Thymus (tissue), 11 donors: Measurements from ENCODE around the gene NAA25. TPM values are rescaled to one million over a fixed set of nuclear protein-coding genes. Genes with fewer than 3 reads are reported as not detected.

Experiments used
- DNase-seq, 9 donors: peaks; one replicate each; pipeline ENCODE4 v3.0.0-alpha.2; 2013; ENCODE audit warnings: low spot score in 9 of 9, low read depth in 6 of 9, missing footprints in 1 of 9
- H3K27ac ChIP-seq, 2 donors: one replicate each; pipeline ENCODE4 v1.5.1; 2013; ENCODE audit warnings: control low read depth in 1 of 2, low read depth in 1 of 2, low read length in 1 of 2, mild to moderate bottlenecking in 1 of 2, moderate library complexity in 1 of 2
- H3K27me3 ChIP-seq, 2 donors: one replicate each; pipeline ENCODE4 v1.5.1; 2013; ENCODE audit warnings: low read length in 1 of 2; ENCODE audit not compliant: control insufficient read depth in 2 of 2, insufficient read depth in 1 of 2
- H3K36me3 ChIP-seq, 2 donors: one replicate each; pipeline ENCODE4 v1.5.1; 2013; ENCODE audit warnings: low read length in 1 of 2, mild to moderate bottlenecking in 1 of 2, moderate library complexity in 1 of 2; ENCODE audit not compliant: control insufficient read depth in 2 of 2, insufficient read depth in 2 of 2
- H3K4me1 ChIP-seq, 2 donors: one replicate each; pipeline ENCODE4 v1.5.1; 2013; ENCODE audit warnings: low read length in 2 of 2; ENCODE audit not compliant: control insufficient read depth in 2 of 2, insufficient read depth in 2 of 2
- H3K4me3 ChIP-seq, 2 donors: one replicate each; pipeline ENCODE4 v1.5.1; 2013; ENCODE audit warnings: low read length in 2 of 2, control low read depth in 1 of 2, mild to moderate bottlenecking in 1 of 2
- H3K9me3 ChIP-seq, 2 donors: one replicate each; pipeline ENCODE4 v1.5.1; 2013; ENCODE audit warnings: low read length in 1 of 2, mild to moderate bottlenecking in 1 of 2; ENCODE audit not compliant: control insufficient read depth in 2 of 2, insufficient read depth in 1 of 2
- WGBS: extraction: QIAGEN DNeasy Blood & Tissue Kit; methylation state at CpG from one replicate; pipeline ENCODE4 v1.1.7; 2013; 5-methylcytosine and 5-hydroxymethylcytosine counted together
- polyA plus RNA-seq: library from polyadenylated mRNA; stranded (reverse); fragments of 200-250 nt; gene quantifications from one replicate; pipeline ENCODE4 v1.2.3, GENCODE V29; 2013
- total RNA-seq: library from RNA; stranded (reverse); fragments of 120-200 nt; gene quantifications from one replicate; pipeline ENCODE4 v1.2.4, GENCODE V29; 2013
- donor health status: healthy.

The NAA25 gene
- total and polyA plus RNA-seq, 2 donors, result 9.2 to 11.4 TPM

DNA sequence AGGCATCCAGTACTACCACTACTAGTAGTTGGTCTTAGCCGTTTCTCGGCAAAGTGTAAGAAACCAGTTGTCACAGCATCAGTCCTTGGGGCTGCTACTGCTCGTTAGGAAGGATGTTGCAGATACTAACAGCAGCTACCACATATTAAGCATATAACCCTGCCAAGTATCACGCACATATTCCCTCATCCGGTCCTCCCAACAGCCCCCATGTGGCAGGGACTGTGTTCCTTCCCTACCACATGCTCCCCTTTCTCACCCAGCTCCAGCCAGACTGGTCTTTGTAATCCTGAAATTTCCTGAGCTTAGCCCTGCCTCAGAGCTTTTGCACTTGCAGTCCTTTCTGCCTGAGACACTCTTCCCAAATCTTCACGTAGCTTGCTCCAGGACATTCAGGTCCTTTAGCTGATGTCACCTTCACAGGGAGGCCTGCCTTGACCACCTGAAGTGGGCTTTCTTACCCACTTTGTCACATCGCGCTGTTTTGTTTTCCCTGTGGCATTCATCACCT lies 87.6 kb downstream of the NAA25 start:
- H3K4me1 ChIP-seq, result no peaks in the 10 kb centered on the region
- no peak overlapping the region for H3K27ac ChIP-seq
- no peaks in the 10 kb centered on the region for H3K9me3 ChIP-seq
- 98% methylated on average over 8 of the region's 8 CpGs for WGBS
- peaks cover 27 to 80% of the 10 kb centered on the region in 2 donors for H3K36me3 ChIP-seq
- no peaks in the 10 kb centered on the region for H3K27me3 ChIP-seq
- DNase-seq, result no peak
- H3K4me3 ChIP-seq, result no peak overlapping the region

DNA sequence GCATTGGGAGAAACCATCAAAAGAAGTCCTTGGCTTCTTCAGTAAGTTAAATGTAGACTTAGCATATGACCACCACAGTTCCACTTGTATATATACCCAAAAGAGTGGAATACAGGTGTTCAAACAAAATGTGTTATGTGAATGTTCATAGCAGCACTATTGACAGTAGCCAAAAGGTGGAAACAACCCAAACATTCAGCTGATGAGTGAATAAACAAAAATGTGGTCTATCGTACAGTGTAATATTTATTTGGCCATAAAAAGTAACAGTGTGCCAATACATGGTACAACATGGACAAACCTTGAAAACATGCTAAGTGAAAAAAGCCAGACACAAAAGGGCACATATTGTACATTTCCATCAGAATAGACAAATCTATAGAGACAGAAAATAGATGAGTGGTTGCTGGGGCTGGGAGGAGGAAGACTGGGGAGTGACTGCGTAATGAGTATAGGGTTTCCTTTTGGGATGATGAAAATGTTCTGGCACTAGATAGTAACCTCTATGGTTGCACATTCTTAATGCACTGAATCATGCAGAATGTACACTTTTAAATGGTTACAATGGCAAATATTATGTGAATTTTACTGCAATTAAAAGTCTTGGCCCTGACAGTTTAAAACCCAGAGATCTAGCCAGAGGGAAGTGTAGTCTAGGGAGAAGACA lies 89.9 kb downstream of the NAA25 start:
- no peaks in the 10 kb centered on the region for H3K27me3 ChIP-seq
- peaks cover 6 to 10% of the 10 kb centered on the region in 2 donors for H3K4me1 ChIP-seq
- no peak overlapping the region for H3K4me3 ChIP-seq
- no peak overlapping the region for H3K27ac ChIP-seq
- 96% methylated on average over 2 of the region's 2 CpGs for WGBS
- no peaks in the 10 kb centered on the region for H3K9me3 ChIP-seq
- peaks cover 25 to 76% of the 10 kb centered on the region in 2 donors for H3K36me3 ChIP-seq
- DNase-seq, result no peak

DNA sequence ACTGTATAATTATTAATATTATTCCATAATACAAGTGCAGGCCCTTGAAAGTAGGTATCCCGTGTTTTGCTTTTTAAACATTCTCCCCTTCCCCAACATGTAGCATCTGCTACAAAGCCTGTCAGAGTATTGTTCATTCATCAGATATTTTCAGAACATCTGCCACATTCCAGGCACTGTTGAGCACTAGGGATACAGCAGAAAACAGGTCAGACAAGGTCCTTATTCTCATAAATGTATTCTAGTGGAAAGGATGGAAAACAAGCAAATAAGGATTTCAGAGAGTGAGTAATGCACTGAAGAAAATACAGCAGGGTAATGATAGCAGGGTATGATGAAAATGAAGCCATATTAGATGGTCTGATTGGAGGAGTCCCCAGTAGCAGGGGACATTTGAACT lies 91.5 kb downstream of the NAA25 start:
- Histone ChIP-seq H3K4me3 (no peak overlapping the region), H3K27me3 (no peaks in the 10 kb centered on the region), H3K27ac (no peak overlapping the region), H3K4me1 (peaks cover 7 to 19% of the 10 kb centered on the region in 2 donors), H3K9me3 (no peaks in the 10 kb centered on the region), H3K36me3 (peaks cover 17 to 60% of the 10 kb centered on the region in 2 donors)
- no peak for DNase-seq
- 99% methylated on average over 1 of the region's 1 CpG for WGBS

DNA sequence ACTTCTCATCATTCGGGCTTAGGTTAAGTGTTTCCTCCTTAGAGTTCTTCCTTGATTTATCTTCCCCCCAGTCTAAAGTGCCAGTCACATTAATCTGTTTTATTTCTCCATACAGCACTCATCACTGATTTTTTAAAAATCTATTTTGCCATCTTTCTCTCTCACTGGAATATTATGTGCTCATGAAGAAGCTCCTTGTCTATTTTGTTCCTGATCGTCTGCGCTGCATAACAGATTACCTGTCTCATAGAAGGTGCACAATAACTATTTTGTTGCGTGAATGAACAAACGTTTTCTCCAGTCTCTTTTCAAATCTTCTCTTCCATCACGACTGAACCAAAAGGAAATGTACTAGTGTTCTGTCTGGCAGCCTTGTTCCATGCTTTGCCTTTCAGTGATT lies 92.6 kb downstream of the NAA25 start:
- Histone ChIP-seq H3K4me1 (peaks cover 13 to 28% of the 10 kb centered on the region in 2 donors), H3K36me3 (peaks cover 16 to 50% of the 10 kb centered on the region in 2 donors), H3K4me3 (no peak overlapping the region), H3K9me3 (peaks cover 0 to under 1% of the 10 kb centered on the region in 2 donors), H3K27ac (no peak overlapping the region), H3K27me3 (no peaks in the 10 kb centered on the region)
- 97% methylated on average over 6 of the region's 6 CpGs for WGBS
- DNase-seq, result no peak

DNA sequence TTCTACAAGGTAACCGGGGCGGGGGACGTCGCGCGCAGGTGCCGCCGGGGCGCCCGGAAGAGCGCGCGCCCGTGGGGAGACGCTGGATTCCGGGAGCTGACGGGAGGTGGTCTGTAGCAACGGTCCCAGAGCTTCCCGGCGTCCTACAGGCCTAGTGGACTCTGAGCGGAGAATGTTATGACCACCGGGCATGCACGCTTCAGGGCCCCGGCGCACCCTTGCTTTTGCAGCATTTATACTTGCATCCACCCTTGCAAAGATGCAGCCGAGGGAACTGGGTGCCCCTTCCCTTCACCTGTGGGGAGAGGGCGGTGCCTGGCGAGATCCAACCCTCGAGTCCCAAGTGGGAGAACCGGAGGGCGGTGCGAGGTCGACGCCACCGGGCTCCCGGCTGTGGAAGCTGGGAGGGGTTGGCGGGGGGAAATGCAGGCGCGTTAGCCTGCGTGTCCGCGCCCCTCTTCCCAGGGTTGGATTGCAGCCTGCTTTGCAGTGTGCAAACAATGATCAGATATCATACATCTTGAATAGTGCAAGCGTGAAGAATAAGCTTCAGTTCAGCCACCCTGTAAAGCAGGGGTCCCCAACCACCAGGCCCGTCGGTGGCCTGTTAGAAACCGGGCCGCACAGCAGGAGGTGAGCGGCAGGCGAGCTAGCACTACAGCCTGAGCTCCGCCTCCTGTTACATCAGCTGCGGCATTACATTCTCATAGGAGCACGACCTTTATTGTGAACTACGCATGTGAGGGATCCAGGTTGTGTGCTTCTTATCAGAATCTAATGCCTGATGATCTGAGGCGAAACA lies 94.8 kb downstream of the NAA25 start:
- H3K27ac ChIP-seq, result peak overlapping the region; percentile 93 to 94
- H3K27me3 ChIP-seq, result no peaks in the 10 kb centered on the region
- DNase-seq, result peak in 6 of 9 donors; percentile 39 to 79 (median 52)
- H3K4me1 ChIP-seq, result peaks cover 13 to 33% of the 10 kb centered on the region in 2 donors
- H3K4me3 ChIP-seq, result peak overlapping the region; percentile 90 to 93
- WGBS, result 3% methylated on average over 54 of the region's 54 CpGs
- H3K9me3 ChIP-seq, result peaks cover 0 to 8% of the 10 kb centered on the region in 2 donors
- H3K36me3 ChIP-seq, result peaks cover 5 to 29% of the 10 kb centered on the region in 2 donors

DNA sequence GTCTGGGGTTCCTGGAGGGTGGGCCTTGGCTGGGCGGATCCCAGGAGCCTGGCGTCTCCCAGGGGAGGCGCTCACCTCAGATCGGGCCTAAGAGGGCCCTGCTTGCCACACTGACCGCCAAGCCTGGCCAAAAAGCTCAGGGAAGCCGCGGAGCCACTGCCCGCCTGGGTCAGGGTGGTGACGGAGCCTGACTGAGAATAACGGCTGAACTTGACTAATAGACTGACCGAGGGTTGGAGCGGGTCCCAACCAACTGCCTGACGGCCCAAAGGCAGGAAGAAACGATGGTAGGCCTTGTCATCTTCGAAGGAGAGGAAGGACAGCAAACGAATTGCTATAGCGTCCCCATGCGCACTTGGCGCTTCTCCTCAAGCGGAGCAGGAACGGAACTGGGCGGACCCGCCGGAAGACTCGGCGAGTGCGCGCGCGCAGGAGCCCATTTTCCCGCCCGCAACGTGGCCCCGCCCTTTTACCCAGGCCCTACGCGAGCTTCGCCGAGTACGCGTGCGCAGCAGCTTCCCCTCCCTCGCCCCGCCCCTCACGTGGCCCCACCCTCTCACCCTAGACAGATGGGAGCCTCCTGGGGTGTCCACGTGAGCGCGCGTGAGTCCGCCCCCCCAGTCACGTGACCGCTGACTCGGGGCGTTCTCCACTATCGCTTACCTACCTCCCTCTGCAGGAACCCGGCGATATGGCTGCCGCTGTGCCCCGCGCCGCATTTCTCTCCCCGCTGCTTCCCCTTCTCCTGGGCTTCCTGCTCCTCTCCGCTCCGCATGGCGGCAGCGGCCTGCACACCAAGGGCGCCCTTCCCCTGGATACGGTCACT lies 95.6 kb downstream of the NAA25 start, which contains the start of the genes ERP29 and TMEM116:
TSS of gene ERP29 (plus strand) at position 652 of the 826 bp plus-strand sequence. CDS start at position 692, 40 bp downstream.
TSS of gene TMEM116 (minus strand) at position 391 of the 826 bp plus-strand sequence. CDS start 7,895 bp downstream, outside the sequence.
- peaks cover 13 to 33% of the 10 kb centered on the region in 2 donors for H3K4me1 ChIP-seq
- H3K27me3 ChIP-seq, result no peaks in the 10 kb centered on the region
- DNase-seq, result peak; percentile 94 to 100 (median 99)
- under 1% methylated on average over 67 of the region's 67 CpGs for WGBS
- peak within 1 kb of the TSS; percentile 93 for H3K4me3 ChIP-seq
- H3K36me3 ChIP-seq, result peaks cover 5 to 22% of the 10 kb centered on the region in 2 donors
- H3K27ac ChIP-seq, result peak within 1 kb of the TSS; percentile 93 to 96
- H3K9me3 ChIP-seq, result peaks cover 0 to 8% of the 10 kb centered on the region in 2 donors

DNA sequence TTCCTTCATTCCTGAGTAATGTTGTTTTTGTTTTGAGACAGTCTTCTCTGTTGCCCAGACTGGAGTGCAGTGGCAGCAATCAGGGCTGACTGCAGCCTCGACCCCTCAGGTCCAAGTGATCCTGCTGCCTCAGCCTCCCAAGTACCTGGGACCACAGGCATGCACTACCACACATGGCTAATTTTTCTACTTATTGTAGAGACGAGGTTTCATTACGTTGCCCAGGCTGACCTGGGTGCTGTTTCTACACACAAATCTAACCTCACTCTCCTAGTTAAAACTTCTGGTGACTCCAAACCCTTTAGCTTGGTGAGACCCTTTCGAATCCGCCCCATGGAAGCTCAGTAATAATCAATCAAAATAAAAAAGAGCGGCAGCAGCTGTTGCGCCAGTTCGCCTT lies 96.9 kb downstream of the NAA25 start:
- H3K4me1 ChIP-seq, result peaks cover 13 to 33% of the 10 kb centered on the region in 2 donors
- no peak overlapping the region for H3K27ac ChIP-seq
- H3K4me3 ChIP-seq, result peak overlapping the region in 1 of 2 donors; percentile 93
- no peak for DNase-seq
- H3K36me3 ChIP-seq, result peaks cover 5 to 13% of the 10 kb centered on the region in 2 donors
- H3K27me3 ChIP-seq, result no peaks in the 10 kb centered on the region
- peaks cover 0 to 8% of the 10 kb centered on the region in 2 donors for H3K9me3 ChIP-seq
- 95% methylated on average over 8 of the region's 8 CpGs for WGBS

DNA sequence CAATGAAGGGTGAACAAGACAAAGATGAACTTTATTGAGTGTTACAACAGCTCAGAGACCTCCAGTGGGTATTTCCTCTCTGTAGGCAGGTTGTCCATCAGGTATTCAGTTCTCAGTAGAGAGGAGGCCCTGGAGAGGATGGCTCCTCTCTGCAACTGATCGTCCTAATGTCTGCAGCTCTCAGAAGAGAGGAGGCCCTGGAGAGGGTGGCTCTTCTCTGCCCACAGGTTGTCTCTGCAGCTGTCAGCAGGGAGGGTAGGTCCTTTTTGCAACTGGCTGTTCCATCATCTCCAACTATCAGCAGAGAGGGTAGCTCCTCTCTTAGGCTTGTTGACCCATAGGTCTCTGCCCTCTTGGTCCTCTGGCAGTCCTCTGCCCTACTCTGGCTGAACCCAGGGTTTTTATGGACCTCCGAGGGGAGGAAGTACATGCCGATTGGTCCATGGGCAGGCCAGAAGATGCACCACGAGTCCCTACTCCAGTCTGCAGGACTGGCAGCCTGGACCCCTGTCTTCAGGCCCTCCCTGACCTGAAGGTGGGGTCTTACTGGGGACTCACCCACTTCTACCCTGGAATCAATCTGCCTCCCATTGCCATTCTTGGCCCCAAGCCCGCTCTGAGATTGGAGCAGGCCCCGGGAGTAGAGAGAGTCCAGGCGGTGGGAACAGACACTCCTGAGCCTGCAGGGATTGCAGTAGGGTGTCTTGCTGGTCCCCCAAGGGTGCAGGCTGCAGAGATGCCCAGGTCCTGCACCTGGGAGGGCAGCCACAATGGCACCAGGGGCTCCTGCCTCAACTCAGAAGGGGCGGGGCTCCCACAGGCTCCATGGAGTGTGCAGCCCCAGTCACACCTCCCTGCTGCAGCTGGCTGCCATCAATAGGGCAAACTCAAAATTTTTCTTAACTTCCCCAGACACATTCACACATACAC lies 97.9 kb downstream of the NAA25 start:
- no peak overlapping the region for H3K27ac ChIP-seq

More for the DNA sequence above, 97.9 kb downstream of the NAA25 start:
- DNase-seq, result no peak
- H3K9me3 ChIP-seq, result peaks cover 0 to 8% of the 10 kb centered on the region in 2 donors
- WGBS, result 99% methylated on average over 8 of the region's 8 CpGs
- H3K4me3 ChIP-seq, result no peak overlapping the region
- peaks cover 13 to 33% of the 10 kb centered on the region in 2 donors for H3K4me1 ChIP-seq
- H3K36me3 ChIP-seq, result peaks cover 0 to 5% of the 10 kb centered on the region in 2 donors
- no peaks in the 10 kb centered on the region for H3K27me3 ChIP-seq
